ENCODE measurements around the gene SYNJ1. TPM values are rescaled to one million over a fixed set of nuclear protein-coding genes. Genes with fewer than 3 reads are reported as not detected.
A peak's percentile ranks its signal among the peaks of the same experiment; 100 is the strongest.
"Not testable (repeated sequence)": the region's sequence is repeated elsewhere in the genome, so short reads cannot be mapped to it uniquely, and the experiment has no call there.

SYNJ1 gene
- total RNA-seq, 2 donors from 2014 or later: 13.7 to 16.1 TPM

DNA sequence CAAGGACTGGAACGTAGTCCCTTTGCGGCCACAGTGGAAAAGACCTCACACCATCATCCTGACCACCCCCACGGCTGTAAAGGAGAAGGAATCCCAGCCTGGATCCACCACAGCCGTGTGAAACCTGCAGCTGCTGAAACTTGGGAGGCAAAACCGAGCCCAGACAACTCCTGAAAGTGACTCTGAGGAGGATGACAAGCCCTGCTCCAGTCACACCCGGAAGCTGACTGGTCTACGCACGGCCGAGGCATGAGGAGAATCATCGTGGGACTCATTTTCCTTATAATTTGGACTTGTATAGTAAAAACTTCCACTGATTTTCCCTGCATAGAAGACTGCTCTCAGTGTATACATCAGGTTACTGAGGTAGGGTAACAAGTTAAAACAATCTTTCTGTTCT lies 65.8 kb downstream of the SYNJ1 start:
- not testable (repeated sequence) for H3K9me3 ChIP-seq (ENCODE audit: control insufficient read depth, low read length, poor library complexity, severe bottlenecking); H3K4me3 Mint-ChIP-seq; DNase-seq; ATAC-seq; H3K27ac Mint-ChIP-seq; H3K4me1 Mint-ChIP-seq; H3K27me3 Mint-ChIP-seq
- peaks cover 11% of the 10 kb centered on the region for H3K36me3 Mint-ChIP-seq (ENCODE audit: low read depth)

DNA sequence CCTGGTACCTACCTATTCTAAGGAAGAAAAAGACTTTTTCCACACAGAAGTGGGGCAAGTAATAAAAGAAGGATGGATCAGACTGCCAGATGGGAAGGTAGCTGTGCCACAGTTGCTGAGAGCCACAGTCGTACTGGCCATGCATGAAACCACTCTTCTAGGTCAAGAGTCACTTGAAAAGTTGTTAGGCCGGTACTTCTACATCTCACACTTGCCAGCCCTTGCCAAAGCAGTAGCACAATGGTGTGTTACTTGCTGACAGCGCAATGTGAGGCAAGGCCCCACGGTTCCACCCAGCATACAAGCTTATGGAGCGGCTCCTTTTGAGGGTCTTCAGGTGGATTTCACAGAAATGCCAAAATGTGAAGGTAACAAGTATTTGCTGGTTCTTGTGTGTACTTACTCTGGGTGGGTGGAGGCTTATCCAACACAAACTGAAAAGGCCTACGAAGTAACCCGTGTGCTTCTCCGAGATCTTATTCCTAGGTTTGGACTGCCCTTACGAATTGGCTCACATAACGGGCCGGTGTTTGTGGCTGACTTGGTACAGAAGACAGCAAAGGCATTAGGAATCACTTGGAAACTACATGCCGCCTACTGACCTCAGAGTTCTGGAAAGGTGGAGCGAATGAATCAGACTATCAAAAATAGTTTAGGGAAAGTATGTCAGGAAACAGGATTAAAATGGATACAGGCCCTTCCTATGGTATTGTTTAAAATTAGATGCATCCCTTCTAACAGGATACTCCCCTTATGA lies 66.6 kb downstream of the SYNJ1 start:
- not testable (repeated sequence) for H3K27me3 Mint-ChIP-seq; H3K4me3 Mint-ChIP-seq; ATAC-seq; H3K27ac Mint-ChIP-seq; H3K9me3 ChIP-seq (ENCODE audit: control insufficient read depth, low read length, poor library complexity, severe bottlenecking); H3K4me1 Mint-ChIP-seq; DNase-seq
- peaks cover 13% of the 10 kb centered on the region for H3K36me3 Mint-ChIP-seq (ENCODE audit: low read depth)

DNA sequence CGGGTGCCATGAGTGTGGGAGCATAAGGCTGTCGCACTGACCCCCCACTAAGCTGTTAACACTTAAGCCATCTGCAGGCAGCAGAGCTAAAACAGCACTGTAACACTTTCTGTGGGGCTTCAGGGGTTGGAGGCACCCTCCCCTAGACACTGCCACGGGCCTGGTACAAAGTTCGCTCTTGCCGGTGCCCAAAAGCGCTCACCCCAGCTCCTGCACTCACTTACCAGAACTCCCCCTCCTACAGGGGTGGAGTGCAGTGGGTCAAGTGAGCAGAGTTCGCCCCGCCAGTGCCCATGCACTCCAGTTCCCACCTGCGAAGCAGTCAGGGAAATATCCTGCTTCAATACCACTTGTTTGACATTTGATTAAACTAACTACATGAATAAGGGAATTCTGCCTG lies 69.3 kb downstream of the SYNJ1 start:
- ATAC-seq (no peak), DNase-seq (no peak)
- H3K27me3 Mint-ChIP-seq: no peaks in the 10 kb centered on the region
- H3K4me3 Mint-ChIP-seq: no peak overlapping the region
- peaks cover 3% of the 10 kb centered on the region for H3K4me1 Mint-ChIP-seq
- H3K27ac Mint-ChIP-seq: no peak overlapping the region
- peaks cover 8% of the 10 kb centered on the region for H3K36me3 Mint-ChIP-seq (ENCODE audit: low read depth)
- H3K9me3 ChIP-seq (ENCODE audit: control insufficient read depth, low read length, poor library complexity, severe bottlenecking): no peaks in the 10 kb centered on the region

DNA sequence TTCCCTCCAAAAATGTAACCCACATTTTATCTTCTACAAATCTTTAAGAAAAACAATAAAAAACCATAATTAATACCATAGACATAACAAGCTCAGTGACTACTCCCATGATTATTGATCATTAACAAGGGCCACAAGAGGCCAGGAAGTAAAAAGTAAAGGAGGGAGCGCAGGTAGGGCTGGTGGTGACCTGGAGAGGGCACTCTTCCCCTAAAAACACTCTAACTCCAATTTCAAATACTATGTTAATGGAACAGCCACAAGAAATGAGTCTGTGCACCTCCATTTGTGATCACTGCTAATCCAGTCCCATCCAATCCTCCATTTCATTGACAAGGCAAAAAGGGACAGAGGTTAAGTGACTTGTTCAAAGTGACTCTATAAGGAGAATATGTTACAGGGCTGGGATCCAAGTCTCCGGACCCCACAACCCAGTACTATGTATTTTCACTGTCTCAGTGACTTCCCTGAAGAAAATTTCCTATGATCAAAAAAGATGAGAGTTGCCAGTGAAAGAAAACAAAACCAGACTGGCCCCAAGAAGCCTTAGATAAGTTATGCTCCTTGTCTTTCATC lies 74.4 kb downstream of the SYNJ1 start:
- no peak for DNase-seq
- H3K9me3 ChIP-seq (ENCODE audit: control insufficient read depth, low read length, poor library complexity, severe bottlenecking): no peaks in the 10 kb centered on the region
- Mint-ChIP-seq H3K4me1 (peaks cover 3% of the 10 kb centered on the region), H3K27ac (no peak overlapping the region), H3K27me3 (no peaks in the 10 kb centered on the region), H3K36me3 (ENCODE audit: low read depth) (peaks cover 5% of the 10 kb centered on the region), H3K4me3 (no peak overlapping the region)
- ATAC-seq: peak; percentile 62

DNA sequence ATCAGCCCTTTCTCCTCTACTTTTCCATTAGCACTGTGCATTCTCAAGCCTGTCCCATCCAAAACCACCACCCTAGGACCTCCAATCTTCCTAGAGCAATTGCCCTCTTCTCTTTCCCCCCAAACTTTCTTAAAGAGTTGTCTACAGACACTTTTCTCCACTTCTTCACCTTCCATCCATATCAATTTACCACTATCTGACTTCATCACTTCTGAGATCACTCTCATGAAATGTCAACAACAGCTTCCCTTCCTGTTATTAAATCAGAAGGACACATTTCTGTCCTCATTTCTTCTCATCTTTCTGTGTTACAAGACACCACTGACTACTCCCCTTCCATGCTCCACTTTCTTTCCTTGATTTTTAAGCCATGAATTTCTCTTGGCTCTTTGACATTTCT lies 79.6 kb downstream of the SYNJ1 start:
- Mint-ChIP-seq H3K4me3 (no peak overlapping the region), H3K4me1 (no peaks in the 10 kb centered on the region), H3K36me3 (ENCODE audit: low read depth) (peaks cover 6% of the 10 kb centered on the region), H3K27ac (no peak overlapping the region), H3K27me3 (no peaks in the 10 kb centered on the region)
- DNase-seq (no peak), ATAC-seq (no peak)
- H3K9me3 ChIP-seq (ENCODE audit: control insufficient read depth, low read length, poor library complexity, severe bottlenecking): no peaks in the 10 kb centered on the region

DNA sequence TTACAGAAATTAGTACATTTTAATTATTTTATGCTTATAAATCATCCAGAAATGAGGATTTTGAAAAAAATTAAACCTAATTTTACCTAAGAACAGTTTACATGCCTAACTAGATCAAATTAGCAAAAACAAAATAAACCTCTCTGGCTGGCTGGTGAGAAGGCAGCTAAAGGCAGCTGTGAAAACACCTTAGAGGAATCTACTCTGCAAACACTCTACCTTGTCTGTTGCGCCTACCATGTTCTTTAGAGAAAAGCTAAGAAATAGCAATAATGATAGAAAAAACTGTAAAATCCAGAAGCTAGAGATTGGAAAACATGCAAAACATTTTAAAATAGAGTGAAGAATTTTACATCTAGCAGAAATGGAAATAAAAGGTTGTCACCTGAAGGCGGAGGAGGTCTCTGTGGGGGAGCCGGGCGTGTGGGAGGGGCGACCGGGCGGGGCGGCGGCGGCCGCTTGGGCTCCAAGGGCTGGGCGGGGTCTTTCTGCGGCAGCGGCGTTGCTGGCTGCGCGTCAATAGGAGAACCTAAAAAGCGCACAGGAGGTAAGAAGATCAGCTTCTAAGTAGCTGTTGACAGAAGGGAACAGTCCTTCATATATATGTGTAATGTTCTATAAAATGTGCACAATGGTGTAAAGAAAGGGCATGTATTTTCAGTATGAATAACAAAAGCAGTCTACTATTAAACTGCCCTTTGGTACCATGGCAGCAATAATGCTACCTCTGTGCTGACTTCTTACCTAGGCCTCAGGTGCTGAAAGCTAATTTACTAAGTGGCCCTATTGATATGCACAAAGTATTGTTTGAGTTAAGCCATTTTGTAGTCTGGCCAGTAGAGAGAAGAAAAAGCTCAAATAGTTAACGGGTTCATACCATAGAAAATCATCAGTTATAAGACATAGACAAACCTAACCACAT lies 82.3 kb downstream of the SYNJ1 start:
- Mint-ChIP-seq H3K4me1 (no peaks in the 10 kb centered on the region), H3K36me3 (ENCODE audit: low read depth) (peaks cover 6% of the 10 kb centered on the region), H3K27me3 (no peaks in the 10 kb centered on the region), H3K27ac (no peak overlapping the region), H3K4me3 (no peak overlapping the region)
- ATAC-seq: no peak
- DNase-seq: no peak
- H3K9me3 ChIP-seq (ENCODE audit: control insufficient read depth, low read length, poor library complexity, severe bottlenecking): no peaks in the 10 kb centered on the region

DNA sequence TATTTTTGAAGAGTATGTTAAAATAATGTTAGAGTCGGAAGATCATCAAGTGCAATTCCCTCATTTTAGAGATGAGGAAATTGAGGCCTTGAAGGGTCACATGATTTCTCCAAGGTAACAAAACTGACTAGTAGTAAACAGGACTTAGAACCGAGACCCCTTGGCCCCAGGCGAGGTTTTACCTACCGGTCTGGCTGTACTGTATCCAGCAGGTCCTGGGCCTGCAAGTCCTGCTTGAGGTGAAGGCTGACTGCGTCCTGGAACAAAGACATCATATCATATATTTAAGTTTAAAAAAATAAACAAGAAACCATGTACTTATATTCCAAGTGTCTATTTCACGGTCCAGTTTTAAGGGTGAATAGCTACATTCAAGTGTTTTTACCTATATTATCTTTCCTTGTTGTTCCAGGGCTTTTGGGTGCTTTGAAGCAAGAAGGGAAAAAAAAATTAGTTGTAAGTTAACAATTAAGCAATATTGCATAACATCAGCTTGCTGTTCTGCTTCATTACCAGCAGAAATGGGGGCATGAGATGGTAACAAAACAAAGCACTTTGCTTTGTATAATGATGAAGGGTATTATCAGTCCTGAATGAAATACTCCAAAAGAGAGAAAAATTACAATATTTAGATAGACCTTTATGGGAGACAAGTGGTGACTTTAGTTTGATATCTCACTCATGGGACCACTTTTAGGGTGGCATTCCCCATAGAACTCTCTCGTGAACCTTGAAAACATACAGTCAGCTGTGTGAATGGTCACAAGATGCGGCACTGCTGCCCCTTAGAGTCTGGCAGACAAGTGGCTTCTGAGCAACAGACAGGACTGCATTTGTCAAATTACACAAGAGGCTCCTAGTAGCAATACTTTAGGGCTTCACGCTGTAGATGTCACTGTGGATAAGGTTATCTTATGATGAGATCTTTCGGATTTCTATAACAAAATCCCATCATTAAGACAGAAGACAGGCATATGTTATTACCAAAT lies 85.8 kb downstream of the SYNJ1 start:
- no peaks in the 10 kb centered on the region for H3K4me1 Mint-ChIP-seq
- no peak for ATAC-seq
- no peaks in the 10 kb centered on the region for H3K9me3 ChIP-seq (ENCODE audit: control insufficient read depth, low read length, poor library complexity, severe bottlenecking)
- H3K4me3 Mint-ChIP-seq: no peak overlapping the region
- no peak overlapping the region for H3K27ac Mint-ChIP-seq
- no peak for DNase-seq
- H3K36me3 Mint-ChIP-seq (ENCODE audit: low read depth): peaks cover 6% of the 10 kb centered on the region
- no peaks in the 10 kb centered on the region for H3K27me3 Mint-ChIP-seq

DNA sequence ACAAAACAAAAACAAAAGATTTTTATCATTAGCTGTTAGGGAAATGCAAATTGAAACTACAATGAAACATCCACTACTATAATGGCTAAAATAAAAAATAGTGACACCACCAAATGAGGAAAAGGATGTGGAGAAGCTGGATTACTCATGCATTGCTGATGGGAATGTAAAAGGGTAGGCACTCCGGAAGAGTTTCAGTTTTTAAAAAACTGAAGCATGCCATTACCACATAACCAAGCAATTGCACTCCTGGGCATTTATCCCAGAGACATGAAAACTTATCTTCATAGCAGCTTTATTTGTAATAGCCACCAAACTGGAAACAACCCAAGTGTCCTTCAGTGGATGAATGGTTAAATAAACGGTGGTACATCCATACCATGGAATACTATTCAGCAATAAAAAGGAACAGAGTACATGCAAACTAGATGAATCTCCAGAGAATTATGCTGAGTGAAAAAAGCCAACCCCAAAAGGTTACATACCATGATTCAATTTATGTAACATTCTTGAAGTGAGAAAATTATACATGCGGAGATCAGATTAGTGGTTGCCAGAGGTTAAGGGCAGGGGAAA lies 101.1 kb downstream of the SYNJ1 start:
- peaks cover 7% of the 10 kb centered on the region for H3K4me1 Mint-ChIP-seq
- DNase-seq (no peak), ATAC-seq (no peak)
- no peak overlapping the region for H3K4me3 Mint-ChIP-seq
- H3K36me3 Mint-ChIP-seq (ENCODE audit: low read depth): peaks cover 6% of the 10 kb centered on the region
- H3K9me3 ChIP-seq (ENCODE audit: control insufficient read depth, low read length, poor library complexity, severe bottlenecking): peaks cover 3% of the 10 kb centered on the region
- peaks cover 13% of the 10 kb centered on the region for H3K27me3 Mint-ChIP-seq
- peak overlapping the region; percentile 27 for H3K27ac Mint-ChIP-seq

DNA sequence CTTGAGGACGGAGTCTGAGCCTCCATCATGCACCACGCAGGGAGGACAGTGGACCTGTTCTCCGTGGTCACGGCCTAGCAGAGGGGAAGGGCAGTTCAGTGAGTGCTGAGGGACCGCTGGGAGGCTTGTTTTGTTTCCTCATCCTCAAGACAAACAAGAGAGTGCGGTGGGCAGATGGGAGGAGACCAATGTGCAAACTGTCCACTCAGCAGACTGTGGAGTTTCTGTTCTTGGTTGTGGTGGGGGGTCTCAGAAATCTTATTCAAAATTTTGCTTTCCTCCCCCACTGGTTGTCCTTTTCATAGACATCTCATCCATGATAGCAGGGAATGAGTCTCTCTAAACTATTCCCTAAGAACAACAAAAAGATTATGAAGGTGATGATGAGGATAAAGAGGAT lies 109.6 kb downstream of the SYNJ1 start:
- not testable (repeated sequence) for H3K9me3 ChIP-seq (ENCODE audit: control insufficient read depth, low read length, poor library complexity, severe bottlenecking); DNase-seq; H3K36me3 Mint-ChIP-seq (ENCODE audit: low read depth); H3K27ac Mint-ChIP-seq; H3K4me3 Mint-ChIP-seq; H3K4me1 Mint-ChIP-seq; ATAC-seq
- H3K27me3 Mint-ChIP-seq: peaks cover 23% of the 10 kb centered on the region

DNA sequence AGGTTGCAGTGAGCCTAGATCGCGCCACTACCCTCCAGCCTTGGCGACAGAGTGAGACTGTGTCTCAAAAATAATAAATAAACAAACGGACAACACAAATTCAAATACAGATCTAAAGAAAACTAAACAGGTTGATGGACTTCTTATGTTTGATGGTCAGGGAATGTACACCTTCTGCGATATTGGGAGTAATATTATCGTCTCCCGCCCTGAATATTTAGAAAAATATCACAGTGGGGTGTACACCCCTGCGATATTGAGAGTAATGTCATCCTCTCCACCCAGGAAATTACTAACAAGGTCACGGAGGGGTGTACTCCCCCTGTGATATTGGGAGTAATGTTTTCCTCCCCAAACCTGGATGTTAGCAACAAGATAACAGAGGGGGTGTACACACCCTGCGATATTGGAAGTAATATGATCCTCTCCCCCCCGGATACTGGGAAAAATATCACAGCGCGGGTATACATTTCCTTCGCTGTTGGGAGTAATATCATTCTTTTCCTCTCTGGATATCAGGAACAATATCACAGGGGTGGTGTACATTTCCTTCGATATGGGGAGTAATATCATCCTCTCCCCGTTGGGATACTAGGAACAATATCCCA lies 114.3 kb downstream of the SYNJ1 start:
- peaks cover 16% of the 10 kb centered on the region for H3K4me1 Mint-ChIP-seq
- DNase-seq: no peak
- no peak for ATAC-seq
- peaks cover 4% of the 10 kb centered on the region for H3K36me3 Mint-ChIP-seq (ENCODE audit: low read depth)
- H3K27ac Mint-ChIP-seq: peak overlapping the region; percentile 98
- H3K4me3 Mint-ChIP-seq: peak overlapping the region; percentile 97
- peaks cover 6% of the 10 kb centered on the region for H3K27me3 Mint-ChIP-seq
- H3K9me3 ChIP-seq (ENCODE audit: control insufficient read depth, low read length, poor library complexity, severe bottlenecking): no peaks in the 10 kb centered on the region

DNA sequence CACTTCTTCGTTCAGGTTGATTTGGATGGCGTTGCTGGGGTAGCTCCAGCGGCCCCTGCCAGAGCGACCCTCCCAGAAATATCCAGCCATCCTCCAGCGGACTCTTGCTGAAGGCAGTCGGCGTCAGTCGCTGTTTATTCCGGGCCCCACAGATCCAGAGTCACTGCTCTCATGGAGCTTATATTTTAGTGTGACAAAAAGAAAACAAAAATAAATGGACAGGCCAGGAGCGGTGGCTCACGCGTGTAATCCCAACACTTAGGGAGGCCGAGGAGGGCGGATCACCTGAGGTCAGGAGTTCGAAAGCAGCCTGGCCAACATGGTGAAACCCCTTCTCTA lies 114.8 kb downstream of the SYNJ1 start:
- peak overlapping the region; percentile 97 for H3K4me3 Mint-ChIP-seq
- H3K36me3 Mint-ChIP-seq (ENCODE audit: low read depth): peaks cover 4% of the 10 kb centered on the region
- no peaks in the 10 kb centered on the region for H3K9me3 ChIP-seq (ENCODE audit: control insufficient read depth, low read length, poor library complexity, severe bottlenecking)
- no peak for DNase-seq
- H3K27ac Mint-ChIP-seq: peak overlapping the region; percentile 98
- H3K4me1 Mint-ChIP-seq: peaks cover 16% of the 10 kb centered on the region
- peaks cover 6% of the 10 kb centered on the region for H3K27me3 Mint-ChIP-seq
- ATAC-seq: peak; percentile 1

Measured in T-helper 17 cell (primary cell).